GF-D8 (cell line): ENCODE data around the gene DRC7.
"Not testable (repeated sequence)": the region's sequence is repeated elsewhere in the genome, so short reads cannot be mapped to it uniquely, and the experiment has no call there.

Experiments
- DNase-seq: peaks from one replicate; lab custom pipeline; 2025; lab: John Stamatoyannopoulos, UW

DRC7 gene

DNA sequence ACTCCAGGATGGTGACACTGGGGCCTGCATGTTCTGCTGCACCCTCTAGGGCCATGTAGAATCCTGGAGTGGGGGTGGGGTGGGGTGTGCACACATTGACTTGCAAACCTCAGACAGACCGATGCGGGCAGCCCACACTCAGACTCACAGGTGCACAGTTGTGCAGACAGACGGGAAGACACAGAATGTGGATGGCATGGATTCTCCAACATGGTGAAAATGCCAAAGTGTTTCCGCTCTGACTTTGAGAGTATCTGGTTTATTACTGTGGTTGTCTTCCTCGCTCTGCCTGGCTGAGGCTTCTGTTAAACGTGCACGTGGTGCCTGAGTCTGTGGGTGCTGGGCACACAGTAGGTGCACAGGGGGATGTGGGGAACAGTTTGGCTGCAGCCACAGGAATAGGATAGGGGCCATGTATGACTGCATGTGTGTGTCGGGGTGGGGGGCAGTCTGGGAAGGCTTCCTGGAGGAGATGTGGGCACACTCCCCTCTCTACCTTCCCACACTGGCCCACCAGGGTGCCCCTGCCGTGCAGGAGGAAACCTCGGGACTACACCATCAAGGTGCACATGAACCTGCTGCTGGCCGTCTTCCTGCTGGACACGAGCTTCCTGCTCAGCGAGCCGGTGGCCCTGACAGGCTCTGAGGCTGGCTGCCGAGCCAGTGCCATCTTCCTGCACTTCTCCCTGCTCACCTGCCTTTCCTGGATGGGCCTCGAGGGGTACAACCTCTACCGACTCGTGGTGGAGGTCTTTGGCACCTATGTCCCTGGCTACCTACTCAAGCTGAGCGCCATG is 35.5 kb upstream of the DRC7 start:
- DNase-seq, result no peak

GRCh38 chr16:57660715-57661463 is 33.7 kb upstream of the DRC7 start:
- DNase-seq, result no peak

- DNase-seq, result no peak
Measured at GRCh38 chr16:57661510-57661909, 33.1 kb upstream of the DRC7 start.

DNA sequence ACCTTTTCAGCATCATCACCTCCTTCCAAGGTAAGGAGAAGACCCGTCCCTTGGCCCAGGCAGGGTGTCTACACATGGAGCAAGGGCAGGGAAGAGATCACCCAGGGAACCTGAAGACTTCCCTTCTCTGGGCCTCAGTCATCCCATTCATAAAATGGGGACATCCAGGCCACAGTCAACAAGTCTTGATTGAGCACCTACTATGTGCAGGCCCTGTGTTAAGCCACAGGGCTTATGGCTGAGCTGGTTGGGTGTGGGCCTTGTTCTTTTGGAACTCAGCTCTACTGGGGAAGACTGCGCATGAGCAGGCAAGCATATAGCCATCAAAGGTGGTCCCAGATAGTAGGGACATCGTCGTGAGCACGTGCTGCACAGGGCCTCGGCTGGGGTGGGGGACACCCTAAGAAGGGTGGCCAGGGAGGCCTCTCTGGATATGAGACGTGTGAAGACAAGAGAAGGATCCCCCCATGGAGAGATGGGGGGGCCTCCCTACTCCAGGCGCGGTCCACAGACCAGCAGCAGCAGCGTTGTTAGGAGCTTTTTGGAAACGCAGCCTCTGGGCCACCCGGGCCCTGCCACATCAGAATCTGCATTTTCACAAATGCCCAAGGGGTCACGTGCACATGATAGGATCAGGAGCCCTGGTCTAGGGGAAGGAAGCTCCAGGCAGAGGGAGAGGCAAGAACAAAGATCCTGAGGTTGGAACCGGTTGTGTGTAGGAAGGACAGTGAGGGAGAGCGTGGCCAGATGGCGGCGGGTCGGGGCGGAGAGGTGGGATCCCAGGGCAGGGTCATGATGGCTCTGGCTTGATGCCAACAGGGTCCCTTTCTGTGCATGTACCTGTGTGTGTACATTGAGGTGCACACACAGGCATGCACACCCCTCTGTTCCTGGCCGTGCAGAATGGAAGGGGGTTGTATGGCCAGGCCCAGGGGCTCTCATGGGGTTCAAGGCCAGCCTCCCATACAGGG is 32.4 kb upstream of the DRC7 start:
- DNase-seq, result no peak

GRCh38 chr16:57663436-57663835 is 31.2 kb upstream of the DRC7 start:
- no peak for DNase-seq

DNA sequence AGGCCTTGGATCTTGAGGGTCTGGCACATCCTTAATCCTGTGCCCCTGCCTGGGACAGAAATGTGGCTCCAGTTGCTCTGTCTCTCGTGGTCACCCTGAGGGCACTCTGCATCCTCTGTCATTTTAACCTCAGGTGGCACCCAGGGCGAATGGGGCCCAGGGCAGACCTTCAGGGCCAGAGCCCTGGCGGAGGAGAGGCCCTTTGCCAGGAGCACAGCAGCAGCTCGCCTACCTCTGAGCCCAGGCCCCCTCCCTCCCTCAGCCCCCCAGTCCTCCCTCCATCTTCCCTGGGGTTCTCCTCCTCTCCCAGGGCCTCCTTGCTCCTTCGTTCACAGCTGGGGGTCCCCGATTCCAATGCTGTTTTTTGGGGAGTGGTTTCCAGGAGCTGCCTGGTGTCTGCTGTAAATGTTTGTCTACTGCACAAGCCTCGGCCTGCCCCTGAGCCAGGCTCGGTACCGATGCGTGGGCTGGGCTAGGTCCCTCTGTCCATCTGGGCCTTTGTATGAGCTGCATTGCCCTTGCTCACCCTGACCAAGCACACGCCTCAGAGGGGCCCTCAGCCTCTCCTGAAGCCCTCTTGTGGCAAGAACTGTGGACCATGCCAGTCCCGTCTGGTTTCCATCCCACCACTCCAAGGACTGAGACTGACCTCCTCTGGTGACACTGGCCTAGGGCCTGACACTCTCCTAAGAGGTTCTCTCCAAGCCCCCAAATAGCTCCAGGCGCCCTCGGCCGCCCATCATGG is 30.5 kb upstream of the DRC7 start:
- no peak for DNase-seq

GRCh38 chr16:57664662-57665025 is 30.0 kb upstream of the DRC7 start:
- no peak for DNase-seq

- no peak for DNase-seq
Measured at GRCh38 chr16:57665541-57665940, 29.1 kb upstream of the DRC7 start.

DNA sequence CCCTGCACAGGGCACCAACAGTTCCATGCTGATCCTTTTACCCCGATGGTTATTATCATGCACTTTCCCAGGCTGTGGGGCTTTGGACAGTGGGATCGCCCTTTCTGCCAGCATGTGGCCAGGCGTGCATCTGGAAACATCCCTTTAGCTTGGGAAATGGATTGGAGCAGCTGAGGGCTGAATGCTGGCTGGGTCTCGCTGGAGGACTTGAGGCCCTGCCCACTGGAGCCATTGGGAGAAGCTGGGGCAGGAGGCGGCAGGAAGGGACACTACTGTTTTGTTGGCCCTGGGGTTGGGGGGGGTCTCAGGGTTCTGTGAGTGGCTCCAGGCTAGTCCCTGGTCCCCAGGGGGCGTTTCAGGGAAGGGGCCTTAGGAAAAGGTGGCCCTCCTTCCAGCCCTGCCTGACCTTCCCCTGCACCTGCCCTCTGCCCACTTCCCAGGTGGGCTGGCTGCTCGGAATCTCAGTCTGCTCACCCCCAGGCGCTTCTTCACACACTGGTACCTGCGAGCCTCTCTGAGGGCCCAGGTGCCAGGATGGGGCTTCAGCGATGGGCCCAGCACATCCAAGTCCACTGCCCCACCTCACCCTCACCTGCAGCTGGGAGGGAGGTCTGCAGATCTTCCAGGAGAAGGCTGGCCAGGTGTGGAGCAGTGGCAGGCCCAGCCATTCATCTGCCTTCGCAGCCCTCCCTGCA is 28.1 kb upstream of the DRC7 start:
- DNase-seq, result no peak

GRCh38 chr16:57667048-57667525 is 27.5 kb upstream of the DRC7 start:
- no peak for DNase-seq

- DNase-seq, result peak; percentile 72
Measured at GRCh38 chr16:57667526-57668262, 26.9 kb upstream of the DRC7 start.

DNA sequence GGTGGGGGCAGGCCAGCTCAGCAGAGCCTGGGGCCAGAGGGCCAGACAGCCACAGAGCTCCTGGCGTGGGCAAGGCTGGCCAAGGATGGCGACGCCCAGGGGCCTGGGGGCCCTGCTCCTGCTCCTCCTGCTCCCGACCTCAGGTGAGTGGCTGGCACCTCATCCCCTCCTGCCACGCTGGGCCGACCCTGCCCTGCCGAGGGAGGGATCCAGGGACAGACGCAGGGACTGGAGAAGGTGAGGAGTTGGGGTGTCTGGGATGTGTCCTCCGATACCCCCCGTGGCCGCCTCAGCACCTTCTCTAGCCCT is 26.4 kb upstream of the DRC7 start, which contains the start of gene ADGRG3:
TSS of gene ADGRG3 (plus strand) at position 44 of the 309 bp plus-strand sequence. CDS start at position 86, 42 bp downstream.
- DNase-seq, result no peak

- DNase-seq, result no peak
Measured at GRCh38 chr16:57668630-57669475, 25.8 kb upstream of the DRC7 start.

DNA sequence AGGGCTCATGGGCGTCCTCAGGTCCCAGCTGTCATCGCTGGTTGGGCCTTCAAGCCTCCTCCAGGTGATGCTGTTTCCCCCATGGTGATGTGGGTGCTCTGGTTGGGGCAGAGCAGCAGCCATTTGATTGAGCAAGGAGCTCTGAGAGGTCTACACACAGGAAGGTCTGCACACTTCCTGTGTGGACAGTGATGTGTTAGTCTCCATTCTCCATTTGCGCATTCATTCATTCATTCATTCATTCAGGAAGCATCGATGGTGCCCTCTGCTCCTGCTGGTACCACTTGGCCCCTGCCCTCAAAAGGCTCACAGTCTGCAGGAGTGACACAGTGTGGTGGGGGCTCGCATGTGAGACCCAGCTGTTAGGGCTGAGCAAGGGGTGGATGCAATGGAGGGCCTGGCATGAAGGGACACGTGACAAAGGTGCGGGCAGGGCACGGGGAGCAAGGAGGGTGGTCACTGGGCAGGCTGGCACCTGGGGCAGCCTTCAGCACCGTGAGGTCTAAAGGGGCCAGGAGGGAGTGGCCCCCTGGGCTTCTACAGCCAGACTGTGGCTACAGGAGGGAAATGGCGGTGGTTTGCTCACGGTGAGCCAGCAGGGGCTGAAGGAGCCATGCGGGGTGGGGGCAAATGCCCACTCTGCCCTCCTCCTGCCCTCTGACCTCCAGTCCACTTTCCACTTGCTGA is 25.0 kb upstream of the DRC7 start:
- DNase-seq, result peak; percentile 62

GRCh38 chr16:57670196-57670595 is 24.4 kb upstream of the DRC7 start:
- DNase-seq, result no peak

DNA sequence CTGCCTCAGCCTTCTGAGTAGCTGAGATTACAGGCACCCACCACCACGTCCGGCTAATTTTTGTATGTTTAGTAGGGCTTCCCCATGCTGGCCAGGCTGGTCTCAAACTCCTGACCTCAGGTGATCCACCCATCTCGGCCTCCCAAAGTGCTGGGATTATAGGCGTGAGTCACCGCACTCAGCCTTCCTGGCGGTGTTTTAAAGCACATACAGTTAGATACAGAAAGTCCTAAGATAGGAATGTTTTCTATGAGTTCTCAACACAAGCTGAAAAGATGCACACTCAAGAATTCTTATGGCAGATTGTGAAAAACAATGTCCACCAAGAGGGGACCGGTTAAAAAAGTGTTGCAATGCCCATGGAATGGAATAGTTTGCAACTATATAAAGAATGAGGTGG is 23.2 kb upstream of the DRC7 start:
- DNase-seq, result not testable (repeated sequence)

DNA sequence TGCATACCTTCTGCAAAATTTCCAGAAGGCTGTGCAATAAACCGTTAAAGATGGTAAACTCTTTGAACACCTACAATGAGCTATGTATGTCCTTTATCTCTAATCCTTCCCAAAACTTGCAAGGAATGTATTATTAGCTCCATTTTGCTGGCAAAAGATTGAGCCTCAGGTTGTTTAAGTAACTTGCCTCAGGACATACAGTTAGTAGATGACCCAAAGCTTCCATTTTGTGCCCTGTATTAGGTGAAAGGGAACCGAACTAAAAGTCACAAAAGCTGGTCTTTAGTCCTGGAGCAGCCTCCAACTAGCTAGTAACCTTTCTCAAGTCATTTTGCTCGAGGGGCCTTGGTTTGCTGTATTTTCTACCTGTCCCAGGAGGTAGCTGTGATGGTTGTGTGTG is 22.2 kb upstream of the DRC7 start:
- DNase-seq, result no peak

DNA sequence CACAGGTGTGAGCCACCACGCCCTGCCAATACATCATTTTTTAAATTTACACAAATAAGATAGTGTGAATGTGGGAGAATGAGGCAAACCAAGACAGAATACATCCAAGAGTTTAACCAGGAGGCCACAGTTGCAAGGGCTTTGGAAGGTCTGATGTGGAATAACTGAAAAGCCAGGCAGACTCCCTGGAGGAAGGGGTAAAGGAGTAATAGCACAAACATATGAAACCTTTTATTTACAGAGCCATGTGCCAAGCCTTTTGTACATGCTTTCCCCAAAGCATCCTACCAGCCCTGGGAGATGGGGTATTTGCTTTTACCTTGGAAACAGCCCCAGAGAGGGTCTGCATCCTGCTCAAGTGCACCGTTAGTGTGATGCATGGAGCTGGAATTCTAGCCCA is 21.8 kb upstream of the DRC7 start:
- no peak for DNase-seq
